IPS DF 4.7 (cell line): ENCODE results near the gene CIDEC.
"Not testable (repeated sequence)": the region's sequence is repeated elsewhere in the genome, so short reads cannot be mapped to it uniquely, and the experiment has no call there.

Experiments
- DNase-seq: peaks from one replicate; pipeline ENCODE4 v3.0.0-alpha.2; 2013; ENCODE audit warnings: low spot score; ENCODE audit errors: extremely low read depth

CIDEC gene

DNA sequence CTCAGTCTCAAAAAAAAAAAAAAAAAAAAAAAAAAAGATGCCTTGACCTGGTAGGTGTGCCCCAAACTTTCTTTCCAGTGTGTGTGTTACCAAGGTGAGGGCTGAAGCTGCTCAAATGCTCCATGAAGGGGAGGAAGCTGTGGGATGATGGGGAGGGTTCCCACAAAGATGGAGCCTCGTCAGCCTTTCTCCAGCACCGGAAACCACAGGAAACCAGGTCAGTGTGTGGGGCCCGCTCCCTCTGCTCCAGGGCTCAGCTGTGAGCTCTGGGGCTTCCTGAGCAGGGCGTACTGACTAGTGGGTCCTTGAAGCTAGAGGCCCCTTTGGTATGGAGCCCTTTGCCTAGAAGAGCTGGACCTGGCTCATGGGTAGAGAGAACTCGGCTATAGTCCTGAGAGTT lies 21.9 kb upstream of the CIDEC start:
- DNase-seq: no peak

GRCh38 chr3:9900965-9901415 lies 20.9 kb upstream of the CIDEC start:
- not testable (repeated sequence) for DNase-seq

GRCh38 chr3:9899289-9899791 lies 19.3 kb upstream of the CIDEC start:
- no peak for DNase-seq

- DNase-seq: no peak
Observed at GRCh38 chr3:9898467-9899241, 18.6 kb upstream of the CIDEC start.

DNA sequence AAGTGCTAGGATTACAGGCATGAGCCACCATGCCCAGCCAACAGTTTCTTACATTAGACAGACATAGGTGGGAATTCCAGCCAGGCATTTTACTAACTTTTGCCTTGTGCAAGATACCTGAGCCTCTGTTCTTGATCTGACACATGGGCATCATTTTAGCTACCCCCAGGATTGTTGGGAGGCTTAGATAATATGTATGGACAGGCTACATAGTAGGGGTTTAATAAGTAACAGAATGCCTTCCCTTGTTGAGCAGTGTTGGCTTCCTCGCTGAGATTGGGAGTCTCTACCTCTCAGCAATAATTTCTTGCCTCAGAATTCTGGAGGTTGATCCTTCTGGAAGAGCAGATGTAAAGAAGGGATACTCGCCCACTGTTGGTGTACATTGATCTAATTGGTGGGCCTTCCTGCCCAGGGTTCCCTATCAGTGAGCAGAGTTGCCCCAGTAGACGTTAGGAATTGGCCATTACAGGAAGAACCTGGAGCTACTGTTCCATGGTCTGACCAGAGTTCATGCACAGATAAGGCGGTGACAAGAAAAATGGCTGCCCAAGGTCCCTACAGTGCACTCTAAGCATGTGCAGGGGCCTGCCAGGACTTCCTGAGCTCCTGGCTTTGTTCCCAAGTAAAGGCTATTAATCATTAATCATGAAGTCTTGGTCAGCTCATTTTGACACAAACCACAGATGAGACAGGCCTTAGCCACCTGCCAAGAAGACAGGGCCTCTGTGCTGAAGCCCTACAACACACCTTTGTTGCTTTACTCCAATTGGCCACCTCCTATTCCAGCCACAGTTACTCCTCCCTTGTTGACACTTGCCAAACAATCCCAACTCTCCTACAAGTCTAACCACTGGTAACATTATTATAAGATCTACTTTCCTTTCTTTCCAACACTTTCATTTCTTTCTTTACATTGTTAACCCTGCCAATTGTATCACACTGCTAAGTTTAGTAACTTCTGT lies 17.6 kb upstream of the CIDEC start:
- DNase-seq: no peak

DNA sequence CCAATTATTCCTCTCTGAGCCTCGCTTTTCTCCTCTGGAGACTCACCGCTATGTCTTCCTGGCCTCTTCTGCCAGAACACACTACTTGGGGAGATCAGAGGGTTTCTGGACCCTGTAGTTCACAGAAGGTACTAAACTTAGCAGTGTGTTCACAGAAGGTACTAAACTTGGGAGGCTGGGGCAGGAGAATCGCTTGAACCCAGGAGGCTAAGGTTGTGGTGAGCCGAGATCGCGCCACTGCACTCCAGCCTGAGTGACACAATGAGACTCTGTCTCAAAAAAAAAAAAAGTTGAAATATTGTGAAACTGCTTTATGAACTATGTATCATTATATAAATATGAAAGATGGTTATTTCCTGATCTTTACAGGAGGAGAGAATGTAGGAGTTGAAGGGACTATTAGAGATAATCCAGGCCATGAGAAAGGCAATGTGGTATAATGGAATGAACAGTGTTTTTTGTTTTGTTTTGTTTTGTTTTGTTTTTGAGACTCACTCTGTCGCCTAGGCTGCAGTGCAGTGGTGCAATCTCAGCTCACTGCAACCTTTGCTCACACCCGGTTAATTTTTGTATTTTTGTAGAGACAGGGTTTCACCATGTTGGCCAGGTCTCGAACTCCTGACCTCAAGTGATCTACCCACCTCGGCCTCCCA lies 16.8 kb upstream of the CIDEC start:
- DNase-seq: not testable (repeated sequence)

GRCh38 chr3:9895715-9896114 lies 15.7 kb upstream of the CIDEC start:
- not testable (repeated sequence) for DNase-seq

GRCh38 chr3:9893739-9894138 lies 13.7 kb upstream of the CIDEC start:
- no peak for DNase-seq

DNA sequence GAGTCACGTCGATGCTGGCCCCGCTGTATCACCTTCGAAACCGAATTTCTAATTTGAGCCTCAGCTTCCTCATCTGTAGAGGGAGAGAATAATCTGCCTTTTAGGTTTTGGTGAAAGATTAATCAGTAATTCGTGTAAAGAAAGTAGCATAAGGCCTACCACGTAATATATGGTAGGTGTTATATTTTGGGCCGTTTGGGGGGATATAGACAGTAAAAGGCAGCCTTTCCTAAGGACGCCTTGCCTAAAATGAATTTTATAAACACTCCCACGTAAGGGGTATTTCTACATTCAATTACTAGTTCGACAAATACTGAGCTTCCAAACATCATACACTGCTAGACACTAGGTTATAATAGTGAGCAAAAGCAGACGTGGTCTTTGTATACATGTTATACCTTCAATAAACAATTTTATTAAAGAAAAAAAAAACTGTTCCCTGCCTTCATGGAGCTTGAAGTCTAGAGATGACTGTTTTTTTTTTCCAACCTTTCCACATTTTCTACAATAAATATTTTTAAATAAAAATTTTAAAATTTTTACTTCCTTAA lies 11.1 kb upstream of the CIDEC start:
- no peak for DNase-seq

- DNase-seq: no peak
Observed at GRCh38 chr3:9890249-9891071, 10.4 kb upstream of the CIDEC start, which contains the start of gene JAGN1. JAGN1 (plus strand) TSS chr3:9890610; CDS start chr3:9890723, 113 bp downstream.

DNA sequence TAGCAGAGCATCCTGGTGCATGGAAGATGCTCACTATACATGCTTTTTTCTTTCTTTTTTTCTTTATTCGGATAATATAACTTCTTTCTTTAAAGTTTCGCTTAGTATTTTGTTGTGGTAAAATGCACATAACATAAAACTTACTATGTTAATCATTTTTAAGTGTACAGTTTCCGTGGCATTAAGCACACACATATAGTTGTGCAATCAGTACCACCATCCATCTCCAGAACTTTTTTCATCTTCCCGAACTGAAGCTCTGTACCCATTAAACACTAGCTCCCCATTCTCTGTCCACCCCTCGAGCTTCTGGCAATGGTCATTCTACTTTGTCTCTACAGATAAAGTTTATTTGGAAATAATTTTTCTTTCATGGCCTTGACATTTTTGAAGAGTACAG lies 9.4 kb upstream of the CIDEC start:
- no peak for DNase-seq

DNA sequence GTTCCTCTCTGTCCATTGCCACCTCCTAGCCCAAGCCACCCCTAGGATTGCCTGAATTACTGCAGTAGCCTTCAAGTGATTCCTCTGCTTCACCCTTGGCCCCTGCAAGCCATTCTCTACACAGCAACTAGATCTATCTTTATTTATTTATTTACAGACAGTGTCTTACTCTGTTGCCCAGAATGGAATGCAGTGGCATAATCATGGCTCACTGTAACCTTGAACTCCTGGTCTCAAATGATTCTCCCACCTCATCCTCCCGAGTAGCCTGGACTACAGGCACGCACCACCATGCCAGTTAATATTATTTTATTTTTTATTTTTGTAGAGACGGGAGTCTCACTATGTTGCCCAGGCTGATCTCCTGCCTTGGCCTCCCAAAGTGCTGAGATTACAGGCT lies 8.5 kb upstream of the CIDEC start:
- no peak for DNase-seq

- DNase-seq: no peak
Observed at GRCh38 chr3:9887480-9887879, 7.4 kb upstream of the CIDEC start.

DNA sequence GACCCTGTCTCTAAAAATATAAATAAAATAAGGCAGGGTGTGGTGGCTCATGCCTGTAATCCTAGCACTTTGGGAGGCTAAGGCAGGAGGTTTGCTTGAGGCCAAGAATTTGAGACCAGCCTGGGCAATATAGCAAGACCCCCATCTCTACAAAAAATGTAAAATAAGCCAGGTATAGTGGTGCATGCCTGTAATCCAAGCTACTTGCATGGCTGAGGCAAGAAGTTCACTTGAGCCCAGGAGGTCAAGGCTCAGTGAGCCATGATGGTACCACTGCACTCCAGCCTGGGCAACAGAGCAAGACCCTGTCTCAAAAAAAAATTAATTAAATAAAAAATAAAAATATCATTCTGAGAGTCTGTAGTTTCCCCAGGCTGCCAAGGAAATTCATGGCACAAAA lies 6.3 kb upstream of the CIDEC start:
- DNase-seq: no peak

- no peak for DNase-seq
Observed at GRCh38 chr3:9884555-9885165, 4.6 kb upstream of the CIDEC start.

DNA sequence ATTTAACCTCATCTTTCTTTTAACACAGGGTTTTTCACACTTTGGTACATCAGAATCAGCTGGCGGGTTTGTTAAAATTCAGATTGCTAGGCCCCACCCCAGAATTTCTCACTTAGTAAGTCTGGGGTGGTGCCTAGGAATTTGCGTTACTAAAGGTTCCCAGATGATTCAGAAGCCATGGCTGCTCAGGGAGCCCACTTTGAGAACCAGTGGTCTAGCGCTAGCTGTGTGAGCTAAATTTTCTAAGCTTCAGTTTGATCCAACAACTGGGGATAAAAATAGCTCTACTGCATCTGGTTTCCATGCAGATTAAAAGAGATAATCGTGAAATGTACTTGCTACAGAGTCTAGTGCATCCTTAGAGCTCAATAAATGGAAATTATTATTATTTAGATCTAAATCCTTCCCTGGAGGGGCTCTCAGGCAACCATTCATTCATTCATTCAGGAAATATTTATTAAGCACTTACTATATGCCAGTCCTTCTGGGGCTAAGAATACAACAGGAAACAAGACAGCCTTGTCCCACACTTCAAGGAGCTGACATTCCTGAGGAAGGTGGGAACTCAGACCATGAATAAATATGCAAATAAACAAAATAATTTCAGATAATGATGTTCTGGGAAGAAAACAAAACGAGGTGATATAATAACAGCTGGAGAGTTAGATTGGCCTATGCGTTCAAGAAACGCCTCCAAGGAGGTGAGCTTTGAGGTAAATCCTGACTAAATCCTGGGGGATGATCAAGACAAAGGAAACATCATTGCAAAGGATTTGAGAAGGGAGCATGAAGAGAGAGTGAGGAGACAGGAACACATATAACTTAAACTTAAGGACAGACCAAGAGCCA lies 3.9 kb upstream of the CIDEC start:
- DNase-seq: no peak

DNA sequence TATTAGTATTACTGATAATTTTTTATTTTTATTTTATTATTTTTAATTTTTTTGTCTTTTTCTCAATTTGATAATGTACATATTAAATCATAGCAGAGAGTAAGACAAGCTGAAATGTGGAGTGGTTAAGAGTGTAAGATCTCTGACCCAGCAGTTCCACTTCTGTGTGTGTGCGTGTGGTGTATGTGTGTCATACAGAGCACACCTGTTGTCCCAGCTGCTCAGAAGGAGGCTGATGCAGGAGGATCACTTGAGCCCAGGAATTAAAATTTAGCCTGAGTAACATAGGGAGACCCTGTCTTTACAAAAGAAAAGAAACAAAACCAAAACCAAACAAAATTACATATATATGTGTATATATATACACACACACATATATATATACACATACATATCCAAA lies 1.4 kb upstream of the CIDEC start:
- DNase-seq: no peak

DNA sequence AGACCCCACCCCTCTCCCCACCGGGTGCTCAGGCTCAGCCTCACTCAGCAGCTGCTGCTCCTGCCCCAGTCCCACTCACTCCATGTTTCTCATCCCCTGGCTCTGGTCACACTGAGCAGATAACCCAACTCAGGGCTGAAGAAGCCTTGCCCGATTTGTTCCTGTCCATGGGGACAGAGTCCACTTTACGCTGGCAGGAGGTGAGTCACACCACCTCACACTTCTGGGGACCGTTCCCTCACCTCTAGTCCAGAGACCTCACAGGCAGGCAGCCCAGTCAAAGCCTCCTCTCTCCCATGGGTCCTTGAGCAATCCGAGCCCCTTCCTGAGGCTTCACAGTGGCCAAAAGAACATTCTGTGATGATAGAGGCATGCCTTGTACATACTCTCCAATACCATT lies 1.4 kb downstream of the CIDEC start:
- no peak for DNase-seq

DNA sequence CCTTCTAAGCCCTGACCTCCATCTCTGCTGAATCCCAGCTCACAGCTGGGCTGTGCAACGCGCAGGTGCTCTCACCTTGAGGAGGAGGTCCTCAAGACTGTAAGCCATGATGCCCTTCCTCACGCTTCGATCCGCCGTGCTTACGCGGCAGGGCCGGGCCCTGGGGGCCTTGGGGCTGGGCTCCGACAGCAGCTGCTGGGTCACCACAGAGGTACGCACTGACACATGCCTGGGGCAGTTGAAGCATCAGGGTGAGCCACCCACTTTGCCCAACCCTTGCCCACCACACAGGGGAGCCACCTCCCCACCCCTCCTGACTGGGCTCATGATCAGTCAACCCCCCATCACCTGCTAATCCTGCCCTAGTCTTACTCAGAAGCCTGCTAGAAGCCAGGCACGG lies 3.1 kb downstream of the CIDEC start:
- no peak for DNase-seq
